Smooth muscle cell (in vitro differentiated cells): ENCODE measurements around the gene NCK2. TPM values are rescaled to one million over a fixed set of nuclear protein-coding genes. Genes with fewer than 3 reads are reported as not detected.

ENCODE experiments used
- DNase-seq: peaks from one replicate; lab custom pipeline; 2025; ENCODE audit not compliant: unreplicated experiment; lab: John Stamatoyannopoulos, UW
- H2AFZ ChIP-seq: fragments of 200-600 bp; sonication (generic); 2 replicates; pipeline ENCODE4 v1.6.0; 2016; ENCODE audit warnings: antibody characterized with exemption, low read depth, mild to moderate bottlenecking
- H3F3A ChIP-seq: fragments of 200-600 bp; sonication (generic); 2 replicates; pipeline ENCODE4 v1.6.0; 2017; ENCODE audit warnings: antibody characterized with exemption, low read depth
- H3K27ac ChIP-seq: fragments of 200-600 bp; sonication (generic); 2 replicates; pipeline ENCODE4 v1.5.1; 2016; ENCODE audit warnings: low read depth, mild to moderate bottlenecking
- H3K27me3 ChIP-seq: fragments of 200-600 bp; sonication (generic); 2 replicates; pipeline ENCODE4 v1.6.1; 2016; ENCODE audit warnings: low read depth, mild to moderate bottlenecking
- H3K36me3 ChIP-seq: fragments of 200-600 bp; sonication (generic); 2 replicates; pipeline ENCODE4 v1.5.1; 2016; ENCODE audit warnings: low read depth
- H3K4me1 ChIP-seq: fragments of 200-600 bp; sonication (generic); 2 replicates; pipeline ENCODE4 v1.5.1; 2016; ENCODE audit warnings: low read depth
- H3K4me2 ChIP-seq: fragments of 200-600 bp; sonication (generic); 2 replicates; pipeline ENCODE4 v1.6.0; 2016; ENCODE audit warnings: mild to moderate bottlenecking
- H3K4me3 ChIP-seq: fragments of 200-600 bp; sonication (generic); 2 replicates; pipeline ENCODE4 v1.5.1; 2016; ENCODE audit warnings: mild to moderate bottlenecking
- H3K79me2 ChIP-seq: fragments of 200-600 bp; sonication (generic); 2 replicates; pipeline ENCODE4 v1.6.0; 2016; ENCODE audit warnings: low read depth, mild to moderate bottlenecking
- H3K9ac ChIP-seq: fragments of 200-600 bp; sonication (generic); 2 replicates; pipeline ENCODE4 v1.6.0; 2016; ENCODE audit warnings: low read depth
- H3K9me3 ChIP-seq: fragments of 200-600 bp; sonication (generic); replicated peaks from 2 replicates; pipeline ENCODE4 v1.5.1; 2016; ENCODE audit warnings: low read depth
- H4K20me1 ChIP-seq: fragments of 200-600 bp; sonication (generic); 2 replicates; pipeline ENCODE4 v1.6.0; 2016; ENCODE audit warnings: low read depth
- CTCF ChIP-seq: fragments of 200-600 bp; sonication (generic); IDR thresholded peaks from 2 replicates; pipeline ENCODE4 v1.5.1; 2017; ENCODE audit warnings: borderline replicate concordance, mild to moderate bottlenecking, antibody characterized with exemption; ENCODE audit not compliant: insufficient read depth, poor library complexity, severe bottlenecking
- WGBS: methylation state at CpG from one replicate; pipeline ENCODE4 v1.1.7; 2016; ENCODE audit warnings: low lambda C conversion rate; 5-methylcytosine and 5-hydroxymethylcytosine counted together
- polyA plus RNA-seq: library from polyadenylated mRNA; unstranded; fragments of >200 nt; fragmentation: Nextera tagmentation; extraction: Ambion mirVana; gene quantifications from 2 replicates; pipeline ENCODE4 v1.2.1, GENCODE V29; 2016
- total RNA-seq: library from RNA; depleted of rRNA; stranded (reverse); fragments of >200 nt; gene quantifications from 2 replicates; pipeline ENCODE4 v1.2.3, GENCODE V29; 2014

NCK2 gene
- total and polyA plus RNA-seq, 2 experiments from 2014 or later = 29.0 to 50.5 TPM

- Histone ChIP-seq H3K27me3 (no peaks in the 10 kb centered on the region), H2AFZ (no peak overlapping the region), H3K9me3 (no peaks in the 10 kb centered on the region), H3F3A (no peaks in the 10 kb centered on the region), H4K20me1 (peaks cover 90% of the 10 kb centered on the region), H3K4me2 (no peak overlapping the region), H3K27ac (peak overlapping the region; percentile 7), H3K9ac (no peak overlapping the region), H3K4me3 (no peak overlapping the region), H3K36me3 (no peaks in the 10 kb centered on the region), H3K79me2 (peaks cover 9% of the 10 kb centered on the region), H3K4me1 (no peaks in the 10 kb centered on the region)
- 59% methylated on average over 8 of the region's 8 CpGs for WGBS
- DNase-seq = no peak
- no peak for TF ChIP-seq CTCF
Observed at GRCh38 chr2:105858868-105859693, 114.4 kb downstream of the NCK2 start.

GRCh38 chr2:105859694-105859951 is 114.9 kb downstream of the NCK2 start:
- no peak overlapping the region for H2AFZ ChIP-seq
- H4K20me1 ChIP-seq = peaks cover 90% of the 10 kb centered on the region
- no peak for TF ChIP-seq CTCF
- H3K9me3 ChIP-seq = no peaks in the 10 kb centered on the region
- WGBS = 94% methylated on average over 2 of the region's 2 CpGs
- H3K4me1 ChIP-seq = no peaks in the 10 kb centered on the region
- H3K27ac ChIP-seq = no peak overlapping the region
- no peaks in the 10 kb centered on the region for H3K27me3 ChIP-seq
- H3K79me2 ChIP-seq = peaks cover 8% of the 10 kb centered on the region
- H3K9ac ChIP-seq = no peak overlapping the region
- no peaks in the 10 kb centered on the region for H3F3A ChIP-seq
- DNase-seq = no peak
- H3K4me3 ChIP-seq = no peak overlapping the region
- H3K36me3 ChIP-seq = no peaks in the 10 kb centered on the region
- H3K4me2 ChIP-seq = no peak overlapping the region

GRCh38 chr2:105860567-105860966 is 115.9 kb downstream of the NCK2 start:
- no peak overlapping the region for H2AFZ ChIP-seq
- no peaks in the 10 kb centered on the region for H3K9me3 ChIP-seq
- TF ChIP-seq CTCF = no peak
- WGBS = 99% methylated on average over 10 of the region's 10 CpGs
- H3K36me3 ChIP-seq = no peaks in the 10 kb centered on the region
- peaks cover 92% of the 10 kb centered on the region for H4K20me1 ChIP-seq
- no peak overlapping the region for H3K4me3 ChIP-seq
- H3K27me3 ChIP-seq = no peaks in the 10 kb centered on the region
- no peak overlapping the region for H3K4me2 ChIP-seq
- no peak for DNase-seq
- no peak overlapping the region for H3K9ac ChIP-seq
- H3K4me1 ChIP-seq = no peaks in the 10 kb centered on the region
- H3K27ac ChIP-seq = no peak overlapping the region
- no peaks in the 10 kb centered on the region for H3F3A ChIP-seq
- peaks cover 7% of the 10 kb centered on the region for H3K79me2 ChIP-seq

GRCh38 chr2:105861200-105861599 is 116.5 kb downstream of the NCK2 start:
- Histone ChIP-seq H3K4me3 (no peak overlapping the region), H3K79me2 (peaks cover 7% of the 10 kb centered on the region), H3K4me1 (peaks cover 4% of the 10 kb centered on the region), H2AFZ (no peak overlapping the region), H3F3A (no peaks in the 10 kb centered on the region), H3K4me2 (no peak overlapping the region), H3K27me3 (no peaks in the 10 kb centered on the region), H3K27ac (no peak overlapping the region), H3K36me3 (no peaks in the 10 kb centered on the region), H4K20me1 (peaks cover 94% of the 10 kb centered on the region), H3K9ac (no peak overlapping the region), H3K9me3 (no peaks in the 10 kb centered on the region)
- TF ChIP-seq CTCF = no peak
- no peak for DNase-seq
- WGBS = 97% methylated on average over 5 of the region's 7 CpGs
